ENCODE measurements around the gene MADCAM1. TPM values are rescaled to one million over a fixed set of nuclear protein-coding genes. Genes with fewer than 3 reads are reported as not detected.

The MADCAM1 gene
- total RNA-seq, 1 donor from 2014 or later: 1.2 TPM

DNA sequence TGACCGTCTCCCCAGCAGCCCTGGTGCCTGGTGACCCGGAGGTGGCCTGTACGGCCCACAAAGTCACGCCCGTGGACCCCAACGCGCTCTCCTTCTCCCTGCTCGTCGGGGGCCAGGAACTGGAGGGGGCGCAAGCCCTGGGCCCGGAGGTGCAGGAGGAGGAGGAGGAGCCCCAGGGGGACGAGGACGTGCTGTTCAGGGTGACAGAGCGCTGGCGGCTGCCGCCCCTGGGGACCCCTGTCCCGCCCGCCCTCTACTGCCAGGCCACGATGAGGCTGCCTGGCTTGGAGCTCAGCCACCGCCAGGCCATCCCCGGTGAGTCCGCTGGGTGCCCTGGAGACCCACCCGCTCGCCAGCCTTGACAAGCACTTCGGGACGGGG lies 2.2 kb downstream of the MADCAM1 start:
- H3K9me3 ChIP-seq: no peaks in the 10 kb centered on the region
- no peak for TF ChIP-seq CTCF (IDR thresholded peaks at IDR 0.05)
- ATAC-seq (no peak), DNase-seq (no peak)
- no peaks in the 10 kb centered on the region for H3K36me3 ChIP-seq
- no peaks in the 10 kb centered on the region for H3K4me1 ChIP-seq
- H3K4me3 ChIP-seq: no peak overlapping the region
- intact Hi-C loops (cut with DNase I): no loop called here
- peaks cover 34% of the 10 kb centered on the region for H3K27me3 ChIP-seq
- H3K27ac ChIP-seq: no peak overlapping the region

DNA sequence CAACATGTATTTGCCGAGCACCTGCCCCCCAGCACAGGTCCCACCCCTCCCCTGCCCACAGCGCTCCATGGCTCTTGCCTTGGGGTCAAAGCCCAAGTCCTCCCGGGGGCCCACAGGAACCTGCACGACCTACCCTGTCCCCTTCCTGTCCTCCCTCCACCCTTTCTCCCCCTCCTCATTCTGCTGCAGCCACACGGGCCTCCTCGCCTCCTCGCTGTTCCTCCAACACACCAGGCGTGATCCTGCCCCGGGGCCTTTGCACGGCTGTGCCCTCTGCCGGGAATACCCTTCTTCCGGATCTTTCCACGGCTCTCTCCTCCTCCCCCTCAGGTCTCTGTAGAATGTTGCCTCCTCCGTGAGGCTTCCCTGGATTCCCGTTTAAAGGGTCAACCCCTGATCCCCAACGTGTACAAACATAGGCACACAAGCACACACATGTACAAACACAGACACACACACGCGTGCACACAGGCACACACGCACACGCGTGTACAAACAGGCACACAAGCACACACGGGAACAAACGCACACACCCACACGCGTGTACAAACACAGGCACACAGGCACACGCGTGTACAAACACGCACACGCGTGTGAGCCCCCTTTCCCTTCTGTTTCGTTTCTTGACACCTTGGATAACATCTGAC lies 2.8 kb downstream of the MADCAM1 start:
- H3K27me3 ChIP-seq: peaks cover 34% of the 10 kb centered on the region
- no peak for TF ChIP-seq CTCF (IDR thresholded peaks at IDR 0.05)
- H3K36me3 ChIP-seq: no peaks in the 10 kb centered on the region
- H3K4me3 ChIP-seq: no peak overlapping the region
- no peak for ATAC-seq
- H3K4me1 ChIP-seq: no peaks in the 10 kb centered on the region
- intact Hi-C loops (cut with DNase I): no loop called here
- DNase-seq: no peak
- H3K27ac ChIP-seq: no peak overlapping the region
- no peaks in the 10 kb centered on the region for H3K9me3 ChIP-seq

- no peak overlapping the region for H3K4me3 ChIP-seq
- TF ChIP-seq CTCF (IDR thresholded peaks at IDR 0.05): no peak
- H3K36me3 ChIP-seq: no peaks in the 10 kb centered on the region
- H3K27me3 ChIP-seq: peaks cover 25% of the 10 kb centered on the region
- intact Hi-C loops (cut with DNase I): no loop called here
- H3K4me1 ChIP-seq: peaks cover 6% of the 10 kb centered on the region
- DNase-seq: no peak
- no peak for ATAC-seq
- H3K27ac ChIP-seq: no peak overlapping the region
- no peaks in the 10 kb centered on the region for H3K9me3 ChIP-seq
Observed at GRCh38 chr19:501646-502045, 5.4 kb downstream of the MADCAM1 start.

GRCh38 chr19:504616-505015 lies 8.3 kb downstream of the MADCAM1 start:
- DNase-seq (no peak), ATAC-seq (no peak)
- Histone ChIP-seq H3K27ac (no peak overlapping the region), H3K9me3 (no peaks in the 10 kb centered on the region), H3K4me1 (peaks cover 18% of the 10 kb centered on the region), H3K27me3 (peaks cover 5% of the 10 kb centered on the region), H3K4me3 (no peak overlapping the region), H3K36me3 (peaks cover 3% of the 10 kb centered on the region)
- no peak for TF ChIP-seq CTCF (IDR thresholded peaks at IDR 0.05)
- intact Hi-C loops (cut with DNase I): no loop called here

DNA sequence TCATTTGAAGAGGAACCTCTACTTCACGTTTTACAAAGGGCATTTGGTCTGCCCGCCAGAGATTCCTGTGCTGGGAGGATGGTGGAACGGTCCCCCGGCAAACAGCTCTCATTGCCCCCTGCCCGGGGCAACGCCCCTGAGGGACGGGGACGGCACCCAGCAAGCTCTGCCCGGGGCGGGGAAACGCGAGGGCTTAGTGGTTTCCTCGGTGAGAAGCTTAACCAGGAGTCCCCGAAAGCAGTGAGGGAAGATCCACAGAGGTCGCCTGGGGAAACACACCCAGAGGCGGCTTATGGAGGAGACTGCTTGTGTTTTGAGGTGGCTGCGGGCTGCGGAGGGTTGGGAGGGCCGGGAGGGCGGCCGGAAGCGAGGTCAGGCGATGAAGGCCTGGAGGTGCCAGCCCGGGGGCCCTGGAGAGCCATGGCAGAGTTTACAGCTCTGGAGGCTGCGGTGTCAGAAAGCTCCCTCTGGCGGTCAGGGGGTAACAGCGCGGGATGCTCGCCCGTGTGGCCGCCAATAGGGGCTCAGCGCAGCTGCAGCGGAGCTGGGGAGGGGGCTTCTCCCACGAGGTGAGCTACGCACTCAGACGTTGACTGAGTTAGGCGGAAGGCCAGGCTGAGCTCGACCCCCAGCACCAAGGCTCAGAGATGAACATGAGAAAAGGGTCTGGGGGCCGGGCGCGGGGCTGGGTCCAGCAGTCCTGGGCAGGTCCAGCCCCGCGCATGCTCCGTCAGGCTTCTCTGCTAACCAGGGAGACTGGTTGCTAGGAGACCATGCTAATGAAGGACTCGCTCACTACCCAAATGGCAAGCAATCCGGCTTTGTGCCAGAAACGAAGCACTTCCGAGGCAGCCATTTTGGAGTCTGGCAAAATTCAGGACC lies 10.4 kb downstream of the MADCAM1 start:
- no peaks in the 10 kb centered on the region for H3K27me3 ChIP-seq
- peak overlapping the region; percentile 96 for H3K27ac ChIP-seq
- TF ChIP-seq CTCF (IDR thresholded peaks at IDR 0.05): peak; percentile 96
- H3K4me1 ChIP-seq: peaks cover 33% of the 10 kb centered on the region
- intact Hi-C loops (cut with DNase I): no loop called here
- H3K36me3 ChIP-seq: peaks cover 6% of the 10 kb centered on the region
- ATAC-seq: peak; percentile 87
- DNase-seq: peak; percentile 98
- peak overlapping the region; percentile 87 for H3K4me3 ChIP-seq
- no peaks in the 10 kb centered on the region for H3K9me3 ChIP-seq
